Measurements from ENCODE around the gene TPRG1.

DNA sequence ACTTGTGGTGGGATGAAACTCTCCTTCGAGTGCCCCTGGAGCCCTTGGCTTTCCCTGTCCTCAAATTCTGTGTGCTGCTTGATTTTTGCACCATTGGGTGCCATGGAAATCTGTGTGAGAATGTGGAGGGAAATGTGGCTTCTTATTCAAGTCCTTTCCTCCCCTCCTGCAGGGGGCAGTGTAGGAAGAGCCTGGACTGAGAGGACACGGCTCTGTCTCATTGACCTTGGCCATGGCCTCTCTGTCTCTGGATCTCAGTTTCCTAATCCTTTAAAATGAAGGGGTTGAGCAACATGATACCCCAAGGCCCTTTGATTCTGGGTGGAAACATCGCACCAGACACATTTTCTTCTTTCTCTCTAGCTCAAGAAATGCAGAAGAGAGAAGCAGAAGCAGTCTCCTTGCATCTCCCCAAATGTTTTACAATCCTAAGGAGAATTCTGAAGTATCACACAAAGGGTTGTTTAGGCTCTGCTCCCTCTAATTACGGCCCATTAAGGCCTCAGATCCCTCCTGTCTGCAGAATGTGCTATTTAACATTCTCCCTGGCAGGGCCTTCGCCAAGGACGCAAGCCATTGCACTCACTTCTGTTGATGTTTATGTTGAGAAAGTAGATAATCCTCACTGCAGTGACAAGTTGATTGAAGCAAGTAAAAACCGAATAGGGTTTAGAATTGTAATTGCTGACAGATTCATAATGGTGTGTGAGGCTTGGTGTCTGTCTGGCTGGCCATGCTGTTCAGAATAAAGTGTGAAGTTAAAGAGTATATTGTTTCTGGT is 169.1 kb downstream of the TPRG1 start:
- no peak for TF ChIP-seq CTCF (IDR thresholded peaks at IDR 0.05; ENCODE audit: extremely low read depth in 1 of 2, insufficient read depth in 1 of 2, low read depth in 1 of 2, low read length in 2 of 2)
- no peak for TF ChIP-seq MYC (IDR thresholded peaks at IDR 0.05; ENCODE audit: low read depth, low read length)
- TF ChIP-seq JUN (IDR thresholded peaks at IDR 0.05; ENCODE audit: borderline replicate concordance, insufficient read depth, insufficient read length, low read depth): no peak
- TF ChIP-seq, protein P1, sequence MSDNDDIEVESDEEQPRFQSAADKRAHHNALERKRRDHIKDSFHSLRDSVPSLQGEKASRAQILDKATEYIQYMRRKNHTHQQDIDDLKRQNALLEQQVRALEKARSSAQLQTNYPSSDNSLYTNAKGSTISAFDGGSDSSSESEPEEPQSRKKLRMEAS (IDR thresholded peaks at IDR 0.05; ENCODE audit: insufficient read depth, insufficient read length): no peak

Measured in endothelial cell of umbilical vein (primary cell).